Measurements from ENCODE around the gene GPRIN2. TPM values are rescaled to one million over a fixed set of nuclear protein-coding genes. Genes with fewer than 3 reads are reported as not detected.

Gene GPRIN2
- total and polyA plus RNA-seq, 2 of the 8 experiments (the other 6 are each of a cell fraction or from before 2014, with no cell fraction given): 14.3 to 18.6 TPM

- Histone ChIP-seq H2AFZ (ENCODE audit: low read length) (no peak overlapping the region), H3K14ac (ENCODE audit: insufficient read length) (no peak overlapping the region), H4K8ac (ENCODE audit: extremely low read depth, insufficient read depth, low read length) (peak overlapping the region; percentile 31; the same call in 1 of the 2 replicates), H3K4ac (replicated peaks; ENCODE audit: insufficient read length, low read depth, low read length) (no peak overlapping the region), H4K91ac (replicated peaks; ENCODE audit: insufficient read length, low read length) (no peak overlapping the region), H3K18ac (ENCODE audit: extremely low read depth, low read length) (no peak overlapping the region), H4K20me1 (replicated peaks in 1 of 2; ENCODE audit: control insufficient read depth in 1 of 2, insufficient read depth in 2 of 2, low read length in 2 of 2) (no peaks in the 10 kb centered on the region), H4K5ac (ENCODE audit: insufficient read length, low read depth, low read length) (no peak overlapping the region), H3K56ac (replicated peaks; ENCODE audit: insufficient read length, low read depth, low read length) (no peak overlapping the region), H2BK120ac (replicated peaks; ENCODE audit: low read depth, low read length) (no peak overlapping the region), H2BK15ac (ENCODE audit: low read length) (no peak overlapping the region), H3K27ac (ENCODE audit: low read depth, low read length) (no peak overlapping the region), H3K36me3 (ENCODE audit: control insufficient read depth in 2 of 4, insufficient read depth in 4 of 4, low read length in 3 of 4) (no peaks in the 10 kb centered on the region), H2BK20ac (ENCODE audit: low read length) (no peak overlapping the region; the same call in 1 of the 2 replicates), H3K23me2 (ENCODE audit: low read depth, low read length) (no peaks in the 10 kb centered on the region), H3K79me2 (ENCODE audit: control insufficient read depth in 1 of 2, insufficient read depth in 2 of 2, low read length in 2 of 2) (no peaks in the 10 kb centered on the region), H3K23ac (ENCODE audit: insufficient read length) (peak overlapping the region; percentile 22), H2BK5ac (ENCODE audit: low read depth, low read length) (no peak overlapping the region), H3K79me1 (ENCODE audit: low read depth, low read length) (peaks cover 2% of the 10 kb centered on the region), H3K9me3 (ENCODE audit: insufficient read depth in 2 of 2, low read depth in 1 of 2, low read length in 1 of 2) (no peaks in the 10 kb centered on the region), H2AK5ac (ENCODE audit: low read depth, low read length) (no peak overlapping the region), H3K4me3 (ENCODE audit: extremely low read depth in 1 of 4, insufficient read depth in 2 of 4, low read depth in 3 of 4, low read length in 4 of 4) (no peak overlapping the region), H2BK12ac (ENCODE audit: low read depth, low read length) (no peak overlapping the region), H3K4me1 (replicated peaks in 1 of 4; ENCODE audit: control insufficient read depth in 3 of 4, insufficient read depth in 4 of 4, low read length in 3 of 4) (no peaks in the 10 kb centered on the region), H3K9ac (replicated peaks in 1 of 4; ENCODE audit: extremely low read depth in 1 of 4, low read depth in 3 of 4, low read length in 3 of 4) (no peak overlapping the region), H3K4me2 (ENCODE audit: insufficient read depth in 1 of 2, low read depth in 2 of 2, low read length in 2 of 2) (no peak overlapping the region), H3K27me3 (replicated peaks in 1 of 4; ENCODE audit: control insufficient read depth in 3 of 4, extremely low read depth in 1 of 4, insufficient read depth in 3 of 4, low read length in 3 of 4) (no peaks in the 10 kb centered on the region)
- POLR2A ChIA-PET (ENCODE audit: partially characterized antibody): no interaction called here
- FAIRE-seq: no peak
- CTCF ChIA-PET (ENCODE audit: partially characterized antibody): interaction anchor here (1.1 to 4.4 kb wide), 3 partner anchors 9 to 30 kb away, joined by 3 to 29 read pairs (median 4); no protein-coding TSS in a partner anchor
- 77% methylated on average over 6 of the region's 6 CpGs; no CpG with 5 or more reads in 1 of the 2 experiments for WGBS, 2 experiments (ENCODE audit: extremely low coverage in 1 of 2, insufficient coverage in 1 of 2, insufficient read length in 1 of 2, insufficient replicate concordance in 2 of 2, low coverage in 1 of 2, low lambda C conversion rate in 2 of 2, missing lambda C conversion rate in 1 of 2)
- peak in 1 of 2 experiments; percentile 45 for DNase-seq (ENCODE audit: low read depth in 1 of 2, low spot score in 2 of 2)
- TF ChIP-seq E2F6 (IDR thresholded peaks at IDR 0.05): no peak
- TF ChIP-seq RBBP5 (IDR thresholded peaks at IDR 0.05; ENCODE audit: borderline replicate concordance, low read depth, low read length): no peak
- TF ChIP-seq CEBPB (IDR thresholded peaks at IDR 0.05; ENCODE audit: low read depth, low read length): no peak
- no peak for TF ChIP-seq TAF1 (IDR thresholded peaks at IDR 0.05; ENCODE audit: low read depth, low read length)
- no peak for TF ChIP-seq ASH2L (IDR thresholded peaks at IDR 0.05; ENCODE audit: low read length)
- no peak for TF ChIP-seq BACH1 (IDR thresholded peaks at IDR 0.05; ENCODE audit: low read length)
- TF ChIP-seq EZH2 (IDR thresholded peaks at IDR 0.05; ENCODE audit: low read depth, low read length, severe bottlenecking): no peak
- no peak for TF ChIP-seq KDM5A (IDR thresholded peaks at IDR 0.05; ENCODE audit: low read length)
- no peak for TF ChIP-seq MAFK (IDR thresholded peaks at IDR 0.05; ENCODE audit: low read depth, low read length)
- TF ChIP-seq TEAD4 (IDR thresholded peaks at IDR 0.05; ENCODE audit: low read depth, low read length): no peak
- TF ChIP-seq, protein P1, sequence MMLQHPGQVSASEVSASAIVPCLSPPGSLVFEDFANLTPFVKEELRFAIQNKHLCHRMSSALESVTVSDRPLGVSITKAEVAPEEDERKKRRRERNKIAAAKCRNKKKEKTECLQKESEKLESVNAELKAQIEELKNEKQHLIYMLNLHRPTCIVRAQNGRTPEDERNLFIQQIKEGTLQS (IDR thresholded peaks at IDR 0.05; ENCODE audit: insufficient read depth, low read depth, low read length): no peak
- TF ChIP-seq JUND (IDR thresholded peaks at IDR 0.05; ENCODE audit: low read length): no peak
- no peak for TF ChIP-seq CBX5 (IDR thresholded peaks at IDR 0.05; ENCODE audit: low read depth, low read length)
- no peak for TF ChIP-seq SP4 (IDR thresholded peaks at IDR 0.05; ENCODE audit: low read length)
These were observed 42.0 kb downstream of the GPRIN2 start for GRCh38 chr10:46514431-46514861.
